Amniotic epithelial cell (primary cell): ENCODE data around the gene RNF150.

ENCODE experiments used
- DNase-seq: peaks from one replicate; pipeline ENCODE4 v3.0.0-alpha.2; 2010; ENCODE audit warnings: low read depth

RNF150 gene

GRCh38 chr4:140924761-140925392 is 208.4 kb downstream of the RNF150 start:
- DNase-seq: no peak

GRCh38 chr4:140906993-140907962 is 226.0 kb downstream of the RNF150 start:
- DNase-seq: peak; percentile 52

GRCh38 chr4:140904904-140905303 is 228.4 kb downstream of the RNF150 start:
- DNase-seq: no peak

GRCh38 chr4:140903522-140904475 is 229.5 kb downstream of the RNF150 start:
- DNase-seq: peak; percentile 45

GRCh38 chr4:140901736-140902336 is 231.4 kb downstream of the RNF150 start:
- peak; percentile 72 for DNase-seq

- DNase-seq: peak; percentile 19
These were observed 239.3 kb downstream of the RNF150 start for GRCh38 chr4:140893939-140894338.

GRCh38 chr4:140888054-140888453 is 245.2 kb downstream of the RNF150 start:
- no peak for DNase-seq

GRCh38 chr4:140887467-140887866 is 245.8 kb downstream of the RNF150 start:
- no peak for DNase-seq

GRCh38 chr4:140884431-140885058 is 248.7 kb downstream of the RNF150 start:
- DNase-seq: peak; percentile 68

- DNase-seq: no peak
These were observed 255.5 kb downstream of the RNF150 start for GRCh38 chr4:140877781-140878180.

- no peak for DNase-seq
These were observed 256.5 kb downstream of the RNF150 start for GRCh38 chr4:140876615-140877364.

- no peak for DNase-seq
These were observed 257.4 kb downstream of the RNF150 start for GRCh38 chr4:140875746-140876452.

GRCh38 chr4:140874056-140874455 is 259.2 kb downstream of the RNF150 start:
- DNase-seq: no peak

GRCh38 chr4:140871368-140871767 is 261.9 kb downstream of the RNF150 start:
- DNase-seq: no peak

- DNase-seq: no peak
These were observed 262.8 kb downstream of the RNF150 start for GRCh38 chr4:140870427-140870826.

- DNase-seq: no peak
These were observed 263.8 kb downstream of the RNF150 start for GRCh38 chr4:140869446-140869845.

- no peak for DNase-seq
These were observed 265.9 kb downstream of the RNF150 start for GRCh38 chr4:140867356-140867755.

- DNase-seq: peak; percentile 37
These were observed 266.7 kb downstream of the RNF150 start for GRCh38 chr4:140866492-140867005.
